Smooth muscle cell (in vitro differentiated cells): ENCODE measurements around the gene TSPAN31. TPM values are rescaled to one million over a fixed set of nuclear protein-coding genes. Genes with fewer than 3 reads are reported as not detected.

Source experiments
- DNase-seq: peaks from one replicate; lab custom pipeline; 2025; ENCODE audit not compliant: unreplicated experiment; lab: John Stamatoyannopoulos, UW
- H2AFZ ChIP-seq: fragments of 200-600 bp; sonication (generic); 2 replicates; pipeline ENCODE4 v1.6.0; 2016; ENCODE audit warnings: antibody characterized with exemption, low read depth, mild to moderate bottlenecking
- H3F3A ChIP-seq: fragments of 200-600 bp; sonication (generic); 2 replicates; pipeline ENCODE4 v1.6.0; 2017; ENCODE audit warnings: antibody characterized with exemption, low read depth
- H3K27ac ChIP-seq: fragments of 200-600 bp; sonication (generic); 2 replicates; pipeline ENCODE4 v1.5.1; 2016; ENCODE audit warnings: low read depth, mild to moderate bottlenecking
- H3K27me3 ChIP-seq: fragments of 200-600 bp; sonication (generic); 2 replicates; pipeline ENCODE4 v1.6.1; 2016; ENCODE audit warnings: low read depth, mild to moderate bottlenecking
- H3K36me3 ChIP-seq: fragments of 200-600 bp; sonication (generic); 2 replicates; pipeline ENCODE4 v1.5.1; 2016; ENCODE audit warnings: low read depth
- H3K4me1 ChIP-seq: fragments of 200-600 bp; sonication (generic); 2 replicates; pipeline ENCODE4 v1.5.1; 2016; ENCODE audit warnings: low read depth
- H3K4me2 ChIP-seq: fragments of 200-600 bp; sonication (generic); 2 replicates; pipeline ENCODE4 v1.6.0; 2016; ENCODE audit warnings: mild to moderate bottlenecking
- H3K4me3 ChIP-seq: fragments of 200-600 bp; sonication (generic); 2 replicates; pipeline ENCODE4 v1.5.1; 2016; ENCODE audit warnings: mild to moderate bottlenecking
- H3K79me2 ChIP-seq: fragments of 200-600 bp; sonication (generic); 2 replicates; pipeline ENCODE4 v1.6.0; 2016; ENCODE audit warnings: low read depth, mild to moderate bottlenecking
- H3K9ac ChIP-seq: fragments of 200-600 bp; sonication (generic); 2 replicates; pipeline ENCODE4 v1.6.0; 2016; ENCODE audit warnings: low read depth
- H3K9me3 ChIP-seq: fragments of 200-600 bp; sonication (generic); replicated peaks from 2 replicates; pipeline ENCODE4 v1.5.1; 2016; ENCODE audit warnings: low read depth
- H4K20me1 ChIP-seq: fragments of 200-600 bp; sonication (generic); 2 replicates; pipeline ENCODE4 v1.6.0; 2016; ENCODE audit warnings: low read depth
- WGBS: methylation state at CpG from one replicate; pipeline ENCODE4 v1.1.7; 2016; ENCODE audit warnings: low lambda C conversion rate; 5-methylcytosine and 5-hydroxymethylcytosine counted together
- polyA plus RNA-seq: library from polyadenylated mRNA; unstranded; fragments of >200 nt; fragmentation: Nextera tagmentation; extraction: Ambion mirVana; gene quantifications from 2 replicates; pipeline ENCODE4 v1.2.1, GENCODE V29; 2016
- total RNA-seq: library from RNA; depleted of rRNA; stranded (reverse); fragments of >200 nt; gene quantifications from 2 replicates; pipeline ENCODE4 v1.2.3, GENCODE V29; 2014
- TF ChIP-seq, protein P1 (sequence below): fragments of 200-600 bp; sonication (generic); IDR thresholded peaks from 2 replicates; pipeline ENCODE4 v1.5.1; 2017; ENCODE audit warnings: borderline replicate concordance, mild to moderate bottlenecking, antibody characterized with exemption; ENCODE audit not compliant: insufficient read depth, poor library complexity, severe bottlenecking

The TSPAN31 gene
- total and polyA plus RNA-seq, 2 experiments from 2014 or later: 55.1 to 68.0 TPM

DNA sequence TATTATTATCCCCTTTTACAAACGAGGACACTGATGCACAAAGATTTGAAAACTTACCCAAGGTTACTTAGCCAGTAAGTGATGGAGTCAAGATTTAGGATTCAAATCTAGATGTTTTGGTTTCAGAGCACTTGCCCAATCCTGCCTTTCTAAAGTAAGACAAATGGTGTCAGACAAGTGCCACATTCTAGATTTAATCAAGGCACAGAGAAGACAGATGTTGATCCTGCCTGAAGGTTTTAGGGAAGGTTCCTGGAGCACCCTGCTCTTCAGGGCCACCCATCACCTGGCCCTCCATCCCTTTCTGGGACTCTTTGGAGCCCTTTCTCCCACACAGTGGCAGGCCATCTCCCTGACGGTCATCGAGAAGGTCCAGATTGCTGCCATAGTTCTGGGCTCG is 12.9 kb downstream of the TSPAN31 start:
- 91% methylated on average over 4 of the region's 4 CpGs for WGBS
- no peak overlapping the region for H2AFZ ChIP-seq

DNA sequence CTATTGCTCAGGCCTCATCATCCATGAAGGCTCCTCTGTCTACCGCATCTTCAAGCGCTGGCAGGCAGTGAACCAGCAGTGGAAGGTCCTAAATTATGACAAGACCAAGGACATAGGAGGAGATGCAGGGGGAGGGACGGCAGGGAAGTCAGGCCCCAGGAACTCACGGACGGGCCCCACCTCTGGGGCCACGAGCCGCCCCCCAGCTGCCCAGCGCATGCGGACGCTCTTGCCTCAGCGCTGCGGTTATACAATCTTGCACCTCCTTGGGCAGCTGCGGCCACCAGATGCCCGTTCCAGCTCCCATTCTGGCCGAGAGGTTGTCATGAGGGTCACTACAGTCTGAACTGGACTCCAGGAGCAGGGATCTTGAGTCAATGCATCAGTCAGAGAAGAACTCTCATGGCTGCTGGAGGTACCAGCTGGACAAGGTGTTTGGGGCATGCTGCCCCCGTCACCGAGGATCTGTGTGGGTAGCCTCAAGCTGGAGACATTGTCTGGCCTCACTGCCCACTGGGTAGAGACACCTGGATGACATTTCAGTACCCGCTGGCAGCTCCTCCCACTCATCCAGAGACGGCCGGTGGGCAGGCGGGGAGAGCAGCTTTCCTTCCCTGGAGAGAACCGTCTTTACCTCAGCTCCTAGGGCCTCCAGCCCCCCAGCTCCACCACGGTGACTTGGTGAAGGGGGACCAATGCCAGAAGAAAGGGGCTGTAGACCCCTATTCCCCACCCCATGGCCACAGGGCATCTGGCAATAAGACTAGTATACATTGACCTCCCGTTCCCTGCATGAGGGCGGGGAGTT is 13.9 kb downstream of the TSPAN31 start:
- TF ChIP-seq, protein P1, sequence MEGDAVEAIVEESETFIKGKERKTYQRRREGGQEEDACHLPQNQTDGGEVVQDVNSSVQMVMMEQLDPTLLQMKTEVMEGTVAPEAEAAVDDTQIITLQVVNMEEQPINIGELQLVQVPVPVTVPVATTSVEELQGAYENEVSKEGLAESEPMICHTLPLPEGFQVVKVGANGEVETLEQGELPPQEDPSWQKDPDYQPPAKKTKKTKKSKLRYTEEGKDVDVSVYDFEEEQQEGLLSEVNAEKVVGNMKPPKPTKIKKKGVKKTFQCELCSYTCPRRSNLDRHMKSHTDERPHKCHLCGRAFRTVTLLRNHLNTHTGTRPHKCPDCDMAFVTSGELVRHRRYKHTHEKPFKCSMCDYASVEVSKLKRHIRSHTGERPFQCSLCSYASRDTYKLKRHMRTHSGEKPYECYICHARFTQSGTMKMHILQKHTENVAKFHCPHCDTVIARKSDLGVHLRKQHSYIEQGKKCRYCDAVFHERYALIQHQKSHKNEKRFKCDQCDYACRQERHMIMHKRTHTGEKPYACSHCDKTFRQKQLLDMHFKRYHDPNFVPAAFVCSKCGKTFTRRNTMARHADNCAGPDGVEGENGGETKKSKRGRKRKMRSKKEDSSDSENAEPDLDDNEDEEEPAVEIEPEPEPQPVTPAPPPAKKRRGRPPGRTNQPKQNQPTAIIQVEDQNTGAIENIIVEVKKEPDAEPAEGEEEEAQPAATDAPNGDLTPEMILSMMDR: no peak
- Histone ChIP-seq H3K9ac (no peak overlapping the region), H3K27ac (no peak overlapping the region), H2AFZ (no peak overlapping the region), H3K4me1 (peaks cover 16% of the 10 kb centered on the region), H3K27me3 (peaks cover 58% of the 10 kb centered on the region), H3K36me3 (no peaks in the 10 kb centered on the region), H4K20me1 (peaks cover 10% of the 10 kb centered on the region), H3F3A (peaks cover 6% of the 10 kb centered on the region), H3K79me2 (no peaks in the 10 kb centered on the region), H3K9me3 (no peaks in the 10 kb centered on the region), H3K4me2 (no peak overlapping the region), H3K4me3 (no peak overlapping the region)
- WGBS: 89% methylated on average over 22 of the region's 25 CpGs
- DNase-seq: no peak

More for the DNA sequence above, 12.9 kb downstream of the TSPAN31 start:
- no peaks in the 10 kb centered on the region for H3K36me3 ChIP-seq
- no peak overlapping the region for H3K4me3 ChIP-seq
- no peak for DNase-seq
- H3K9ac ChIP-seq: no peak overlapping the region
- TF ChIP-seq, protein P1: no peak
- H3K9me3 ChIP-seq: no peaks in the 10 kb centered on the region
- no peaks in the 10 kb centered on the region for H3K79me2 ChIP-seq
- no peak overlapping the region for H3K27ac ChIP-seq
- H3F3A ChIP-seq: peaks cover 7% of the 10 kb centered on the region
- H3K27me3 ChIP-seq: peaks cover 51% of the 10 kb centered on the region
- H3K4me1 ChIP-seq: peaks cover 18% of the 10 kb centered on the region
- no peak overlapping the region for H3K4me2 ChIP-seq
- peaks cover 10% of the 10 kb centered on the region for H4K20me1 ChIP-seq

DNA sequence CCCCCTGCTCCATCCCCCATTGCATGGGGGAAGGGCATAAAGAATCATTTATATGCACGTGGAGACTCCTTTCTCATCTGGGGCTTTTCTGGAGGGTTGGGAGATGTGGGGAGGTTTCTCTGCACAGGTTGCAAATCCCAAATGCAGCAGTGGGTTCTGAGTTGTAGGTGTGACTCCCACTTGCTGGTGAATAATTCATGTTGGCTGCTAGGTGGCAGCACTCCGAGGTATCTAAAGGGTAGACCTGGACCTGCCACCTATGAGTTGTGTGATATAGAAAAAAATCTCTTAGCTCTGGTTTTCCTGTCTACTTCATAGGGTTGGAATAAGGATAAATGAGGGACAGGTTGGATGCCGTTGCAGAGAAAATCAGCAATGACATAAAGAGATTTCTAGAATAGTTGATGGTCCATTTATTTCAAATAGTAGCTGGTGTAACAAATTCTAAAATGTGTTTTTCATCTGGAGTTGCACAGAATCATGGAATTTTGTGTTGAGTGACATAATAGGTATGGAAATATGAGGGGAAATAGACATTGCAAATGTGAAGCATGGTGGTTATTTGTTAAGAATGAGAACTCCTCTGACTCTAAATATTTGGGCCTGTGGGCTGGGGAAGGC is 14.6 kb downstream of the TSPAN31 start:
- no peak overlapping the region for H2AFZ ChIP-seq
- H3K4me1 ChIP-seq: peaks cover 10% of the 10 kb centered on the region
- DNase-seq: no peak
- no peaks in the 10 kb centered on the region for H3K79me2 ChIP-seq
- TF ChIP-seq, protein P1: peak; percentile 25
- H3K9me3 ChIP-seq: no peaks in the 10 kb centered on the region
- no peak overlapping the region for H3K4me2 ChIP-seq
- H4K20me1 ChIP-seq: peaks cover 10% of the 10 kb centered on the region
- no peak overlapping the region for H3K27ac ChIP-seq
- no peak overlapping the region for H3K4me3 ChIP-seq
- no peaks in the 10 kb centered on the region for H3F3A ChIP-seq
- no peaks in the 10 kb centered on the region for H3K36me3 ChIP-seq
- H3K27me3 ChIP-seq: peaks cover 58% of the 10 kb centered on the region
- H3K9ac ChIP-seq: no peak overlapping the region
- WGBS: 29% methylated on average over 3 of the region's 3 CpGs
